IMR-90 (cell line): ENCODE results near the gene TTC39C. TPM values are rescaled to one million over a fixed set of nuclear protein-coding genes. Genes with fewer than 3 reads are reported as not detected.

Source experiments
- ATAC-seq: fragments of 200-7000 bp; cut with Tn5 transposase; 2 replicates; pipeline ENCODE4 v1.9.1; 2020; ENCODE audit warnings: low read depth, mild to moderate bottlenecking, moderate library complexity
- BruUV-seq: library from RNA; stranded (reverse); fragments of 400-500 nt; replicated peaks from 2 replicates; lab custom pipeline; 2021; lab: Mats Ljungman, UMichigan
- CTCF ChIA-PET: fragments of 300-600 bp; formaldehyde crosslinking; extraction: SDS; loops from one replicate; lab custom pipeline; 2021; ENCODE audit warnings: antibody characterized with exemption; lab: Yijun Ruan, JAX
- POLR2A ChIA-PET: fragments of 300-600 bp; sonication (Branson Sonifier 250); formaldehyde crosslinking; loops from one replicate; lab custom pipeline; 2022; ENCODE audit warnings: antibody characterized with exemption; ENCODE audit not compliant: unreplicated experiment; lab: Charles Lee
- DNase-seq: peaks from one replicate; pipeline ENCODE4 v3.0.0; 2013
- H2AFZ ChIP-seq: replicated peaks from 2 replicates; pipeline ENCODE3; 2013; ENCODE audit warnings: low read length, mild to moderate bottlenecking; ENCODE audit not compliant: poor library complexity
- H2AK5ac ChIP-seq: 2 replicates; pipeline ENCODE4 v1.6.1; 2013; ENCODE audit warnings: low read depth, low read length, inconsistent platforms
- H2AK9ac ChIP-seq: replicated peaks from 2 replicates; pipeline ENCODE3; 2013; ENCODE audit warnings: mild to moderate bottlenecking, low read depth, low read length, moderate library complexity; ENCODE audit not compliant: poor library complexity
- H2BK120ac ChIP-seq: 2 replicates; pipeline ENCODE4 v1.6.1; 2013; ENCODE audit warnings: low read depth, low read length, inconsistent platforms
- H2BK15ac ChIP-seq: 3 replicates; pipeline ENCODE4 v1.6.1; 2013; ENCODE audit warnings: low read depth, low read length, inconsistent platforms
- H2BK20ac ChIP-seq: 2 replicates; pipeline ENCODE4 v1.6.1; 2013; ENCODE audit warnings: low read depth, mild to moderate bottlenecking, inconsistent platforms, low read length, moderate library complexity
- H2BK5ac ChIP-seq: 2 replicates; pipeline ENCODE4 v1.6.1; 2013; ENCODE audit warnings: mild to moderate bottlenecking, low read depth, low read length, inconsistent platforms; ENCODE audit not compliant: poor library complexity, severe bottlenecking
- H3K14ac ChIP-seq: replicated peaks from 2 replicates; pipeline ENCODE4 v1.6.1; 2013; ENCODE audit warnings: low read depth, low read length, inconsistent platforms
- H3K18ac ChIP-seq: 2 replicates; pipeline ENCODE4 v1.6.1; 2013; ENCODE audit warnings: low read depth, low read length, control low read depth
- H3K23ac ChIP-seq: 2 replicates; pipeline ENCODE4 v1.6.1; 2013; ENCODE audit warnings: low read depth, low read length, inconsistent platforms
- H3K27ac ChIP-seq: 2 replicates; pipeline ENCODE4 v1.5.1; 2013; ENCODE audit warnings: mild to moderate bottlenecking, control low read depth, low read length; ENCODE audit not compliant: insufficient read depth
- H3K27me3 ChIP-seq: 2 replicates; pipeline ENCODE4 v1.6.1; 2013; ENCODE audit warnings: low read length; ENCODE audit not compliant: control insufficient read depth, insufficient read depth
- H3K36me3 ChIP-seq: 2 replicates; pipeline ENCODE4 v1.6.1; 2013; ENCODE audit warnings: low read length, mixed read lengths; ENCODE audit not compliant: control insufficient read depth, insufficient read depth
- H3K4ac ChIP-seq: 2 replicates; pipeline ENCODE4 v1.6.1; 2013; ENCODE audit warnings: low read depth, low read length, inconsistent platforms
- H3K4me1 ChIP-seq: 2 replicates; pipeline ENCODE4 v1.6.1; 2013; ENCODE audit warnings: low read length, mixed read lengths; ENCODE audit not compliant: control insufficient read depth, insufficient read depth
- H3K4me2 ChIP-seq: 2 replicates; pipeline ENCODE4 v1.6.1; 2013; ENCODE audit warnings: low read depth, mild to moderate bottlenecking, control low read depth, low read length, moderate library complexity
- H3K4me3 ChIP-seq: 2 replicates; pipeline ENCODE4 v1.5.1; 2013; ENCODE audit warnings: low read depth, mild to moderate bottlenecking, control low read depth, low read length, moderate library complexity; ENCODE audit not compliant: insufficient read depth
- H3K56ac ChIP-seq: 2 replicates; pipeline ENCODE4 v1.6.1; 2013; ENCODE audit warnings: low read length, inconsistent platforms; ENCODE audit not compliant: insufficient read depth; ENCODE audit errors: extremely low read depth
- H3K79me1 ChIP-seq, 2 experiments: 2 replicates each; pipeline ENCODE4 v1.6.1; 2013; ENCODE audit warnings: low read length in 2 of 2, inconsistent platforms in 1 of 2, low read depth in 1 of 2
- H3K9ac ChIP-seq: 2 replicates; pipeline ENCODE4 v1.6.1; 2013; ENCODE audit warnings: low read depth, low read length, control low read depth
- H3K9me1 ChIP-seq: 2 replicates; pipeline ENCODE4 v1.6.1; 2013; ENCODE audit warnings: low read length, inconsistent platforms; ENCODE audit not compliant: insufficient read depth
- H3K9me3 ChIP-seq: 2 replicates; pipeline ENCODE4 v1.6.1; 2013; ENCODE audit warnings: low read length; ENCODE audit not compliant: control insufficient read depth, insufficient read depth
- H4K20me1 ChIP-seq: 2 replicates; pipeline ENCODE4 v1.6.1; 2013; ENCODE audit warnings: low read length, inconsistent platforms; ENCODE audit not compliant: insufficient read depth
- H4K5ac ChIP-seq: 2 replicates; pipeline ENCODE4 v1.6.1; 2013; ENCODE audit warnings: mild to moderate bottlenecking, low read depth, low read length, control low read depth
- H4K8ac ChIP-seq, 2 experiments: 2 replicates each; pipeline ENCODE4 v1.6.1; 2013; ENCODE audit warnings: low read depth in 2 of 2, low read length in 2 of 2, control low read depth in 1 of 2, inconsistent platforms in 1 of 2
- H4K91ac ChIP-seq: 2 replicates; pipeline ENCODE4 v1.6.1; 2013; ENCODE audit warnings: low read depth, low read length, inconsistent platforms; ENCODE audit not compliant: insufficient read depth
- BHLHE40 ChIP-seq: fragments of 150-350 bp; IDR thresholded peaks from 2 replicates; pipeline ENCODE4 v1.6.1; 2016; ENCODE audit warnings: mild to moderate bottlenecking, low read depth, low read length
- CEBPB ChIP-seq: IDR thresholded peaks from 2 replicates; pipeline ENCODE4 v1.6.1; 2012; ENCODE audit warnings: low read depth, low read length, improper control_type of control experiment
- CHD1 ChIP-seq: IDR thresholded peaks from 2 replicates; pipeline ENCODE4 v1.6.1; 2012; ENCODE audit warnings: low read depth, low read length, improper control_type of control experiment
- FOS ChIP-seq: fragments of 150-350 bp; IDR thresholded peaks from 2 replicates; pipeline ENCODE4 v1.6.1; 2016; ENCODE audit warnings: low read depth, low read length
- MAFK ChIP-seq: IDR thresholded peaks from 2 replicates; pipeline ENCODE4 v1.6.1; 2012; ENCODE audit warnings: low read depth, low read length, improper control_type of control experiment
- MAZ ChIP-seq: IDR thresholded peaks from 2 replicates; pipeline ENCODE4 v1.6.1; 2012; ENCODE audit warnings: low read depth, mild to moderate bottlenecking, low read length, improper control_type of control experiment, moderate library complexity, borderline replicate concordance
- NFE2L2 ChIP-seq: fragments of 150-350 bp; IDR thresholded peaks from 2 replicates; pipeline ENCODE4 v1.6.1; 2016; ENCODE audit warnings: low read depth, mild to moderate bottlenecking, low read length
- POLR2A ChIP-seq: IDR thresholded peaks from 2 replicates; pipeline ENCODE4 v1.6.1; 2012; ENCODE audit warnings: mild to moderate bottlenecking, low read depth, low read length
- RAD21 ChIP-seq: IDR thresholded peaks from 2 replicates; pipeline ENCODE4 v1.6.1; 2012; ENCODE audit warnings: low read length, improper control_type of control experiment
- RCOR1 ChIP-seq: IDR thresholded peaks from 2 replicates; pipeline ENCODE4 v1.6.1; 2012; ENCODE audit warnings: mild to moderate bottlenecking, low read length, improper control_type of control experiment; ENCODE audit not compliant: insufficient replicate concordance
- RFX5 ChIP-seq: IDR thresholded peaks from 2 replicates; pipeline ENCODE4 v1.8.0; 2012; ENCODE audit warnings: low read depth, mild to moderate bottlenecking, low read length, moderate library complexity
- SMC3 ChIP-seq: fragments of 150-350 bp; IDR thresholded peaks from 2 replicates; pipeline ENCODE4 v1.6.1; 2016; ENCODE audit warnings: low read depth, mild to moderate bottlenecking, antibody characterized with exemption, low read length, moderate library complexity
- WGBS, 2 experiments: methylation state at CpG; one replicate each; pipeline versions ENCODE4 v1.1.5 to v1.1.7; 2013; ENCODE audit warnings: missing lambda C conversion rate in 2 of 2; ENCODE audit not compliant: insufficient read length in 1 of 2; ENCODE audit errors: extremely low coverage in 2 of 2; 5-methylcytosine and 5-hydroxymethylcytosine counted together
- dilution Hi-C: fragments of 300-500 bp; cut with HindIII; formaldehyde crosslinking; loops from one replicate; pipeline ENCODE4 v1.14.3; 2018; ENCODE audit warnings: low sequenced_read_pairs; ENCODE audit not compliant: unreplicated experiment
- in situ Hi-C: fragments of 300-500 bp; cut with MboI; formaldehyde crosslinking; loops from 3 replicates; pipeline ENCODE4 v1.14.3; 2019; ENCODE audit warnings: low sequenced_read_pairs, inconsistent platforms, mixed read lengths
- intact Hi-C: fragments of 100-400 bp; cut with micrococcal nuclease; formaldehyde crosslinking; loops from 2 replicates; pipeline ENCODE4 v1.10.0; 2022
- polyA plus RNA-seq, 3 experiments: library from polyadenylated mRNA; depleted of rRNA; stranded (reverse); fragments of >200 nt; gene quantifications; 2 replicates each; pipeline ENCODE4 v1.2.3, GENCODE V29; 2012; ENCODE audit warnings: low replicate concordance in 1 of 3
- total RNA-seq: library from RNA; depleted of rRNA; stranded (reverse); fragments of >200 nt; gene quantifications from 2 replicates; pipeline ENCODE4 v1.2.3, GENCODE V29; 2012
- TF ChIP-seq, protein P1 (sequence below): fragments of 150-350 bp; IDR thresholded peaks from 2 replicates; pipeline ENCODE4 v1.6.1; 2017; ENCODE audit warnings: mild to moderate bottlenecking, antibody characterized with exemption, low read length, low read depth
- TF ChIP-seq, protein P2 (sequence below): fragments of 150-350 bp; IDR thresholded peaks from 2 replicates; pipeline ENCODE4 v1.6.1; 2016; ENCODE audit warnings: low read depth, mild to moderate bottlenecking, low read length, moderate library complexity, borderline replicate concordance
- TF ChIP-seq, protein P3 (sequence below): conservative IDR thresholded peaks from 2 replicates; pipeline ENCODE4 v1.5.1; 2012; ENCODE audit warnings: mild to moderate bottlenecking, low read depth, low read length, improper control_type of control experiment

TTC39C gene
- total and polyA plus RNA-seq, 2 of the 4 experiments (the other 2 are of a cell fraction) = 8.0 to 20.8 TPM

DNA sequence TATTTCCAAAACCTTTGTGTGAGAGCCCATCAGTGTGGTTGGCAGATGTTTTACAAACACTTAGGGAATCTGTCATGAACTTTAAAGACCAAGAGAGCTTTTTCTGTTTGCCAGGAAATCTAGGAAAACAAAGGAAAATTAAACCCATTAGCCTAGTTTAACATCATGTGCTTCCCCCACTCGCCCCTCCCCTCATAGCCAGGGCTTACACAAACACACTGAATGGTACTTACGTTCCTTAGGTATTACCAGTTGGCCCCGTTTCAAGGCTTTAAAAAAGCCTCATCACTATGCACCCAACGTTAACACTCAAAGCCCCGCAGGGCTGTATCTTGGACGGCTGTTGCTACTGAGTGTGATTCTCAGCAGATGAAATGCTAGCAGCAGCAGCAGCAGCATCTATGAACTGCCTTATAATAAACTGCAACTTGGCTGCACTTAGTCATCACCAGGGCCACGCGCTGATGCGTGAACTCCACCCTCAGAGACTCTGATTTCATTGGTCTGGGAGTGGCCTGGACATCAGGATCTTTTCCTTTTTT, 20.1 kb upstream of the TTC39C start:
- Histone ChIP-seq H3K4ac (no peak overlapping the region), H3K56ac (no peak overlapping the region), H3K9ac (no peak overlapping the region), H3K4me1 (peaks cover 10% of the 10 kb centered on the region), H2AK9ac (no peak overlapping the region), H3K18ac (peak overlapping the region; percentile 25; the same call in 1 of the 2 replicates), H3K4me2 (peak overlapping the region; percentile 20), H2AK5ac (no peak overlapping the region), H3K27ac (peak overlapping the region; percentile 10; the same call in 1 of the 2 replicates), H3K9me1 (no peaks in the 10 kb centered on the region), H4K5ac (no peak overlapping the region), H2BK5ac (peak overlapping the region; percentile 76), H2AFZ (peak overlapping the region; percentile 73), H3K79me1 (no peaks in the 10 kb centered on the region), H4K20me1 (no peaks in the 10 kb centered on the region), H3K9me3 (no peaks in the 10 kb centered on the region), H3K27me3 (no peaks in the 10 kb centered on the region), H3K36me3 (no peaks in the 10 kb centered on the region), H2BK20ac (peak overlapping the region; percentile 44), H4K91ac (no peak overlapping the region), H4K8ac (peak overlapping the region in 1 of 2 experiments; percentile 68; a peak in 2 of 4 replicates), H3K14ac (peak overlapping the region; percentile 57; the same call in 1 of the 2 replicates), H3K23ac (no peak overlapping the region), H3K4me3 (no peak overlapping the region; the same call in 1 of the 2 replicates), H2BK15ac (no peak overlapping the region; the same call in 2 of the 3 replicates), H2BK120ac (peak overlapping the region; percentile 68)
- 0% methylated on average over 1 of the region's 9 CpGs; no CpG with 5 or more reads in 1 of the 2 experiments for WGBS, 2 experiments
- dilution Hi-C loops = no loop called here
- peak; percentile 96 for DNase-seq
- CTCF ChIA-PET = no interaction called here
- no TSS peak for BruUV-seq
- peak; percentile 95 for ATAC-seq
- POLR2A ChIA-PET = no interaction called here
- intact Hi-C loops = loop anchor here (1.0 to 5.0 kb wide), 2 partner anchors 50 to 67 kb away; no protein-coding TSS in a partner anchor
- in situ Hi-C loops = no loop called here
- no peak for TF ChIP-seq CHD1
- TF ChIP-seq RAD21 = no peak
- TF ChIP-seq, protein P1, sequence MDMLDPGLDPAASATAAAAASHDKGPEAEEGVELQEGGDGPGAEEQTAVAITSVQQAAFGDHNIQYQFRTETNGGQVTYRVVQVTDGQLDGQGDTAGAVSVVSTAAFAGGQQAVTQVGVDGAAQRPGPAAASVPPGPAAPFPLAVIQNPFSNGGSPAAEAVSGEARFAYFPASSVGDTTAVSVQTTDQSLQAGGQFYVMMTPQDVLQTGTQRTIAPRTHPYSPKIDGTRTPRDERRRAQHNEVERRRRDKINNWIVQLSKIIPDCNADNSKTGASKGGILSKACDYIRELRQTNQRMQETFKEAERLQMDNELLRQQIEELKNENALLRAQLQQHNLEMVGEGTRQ = peak; percentile 18; the same call in 1 of the 2 replicates
- TF ChIP-seq FOS = peak; percentile 47; the same call in 1 of the 2 replicates
- TF ChIP-seq, protein P2, sequence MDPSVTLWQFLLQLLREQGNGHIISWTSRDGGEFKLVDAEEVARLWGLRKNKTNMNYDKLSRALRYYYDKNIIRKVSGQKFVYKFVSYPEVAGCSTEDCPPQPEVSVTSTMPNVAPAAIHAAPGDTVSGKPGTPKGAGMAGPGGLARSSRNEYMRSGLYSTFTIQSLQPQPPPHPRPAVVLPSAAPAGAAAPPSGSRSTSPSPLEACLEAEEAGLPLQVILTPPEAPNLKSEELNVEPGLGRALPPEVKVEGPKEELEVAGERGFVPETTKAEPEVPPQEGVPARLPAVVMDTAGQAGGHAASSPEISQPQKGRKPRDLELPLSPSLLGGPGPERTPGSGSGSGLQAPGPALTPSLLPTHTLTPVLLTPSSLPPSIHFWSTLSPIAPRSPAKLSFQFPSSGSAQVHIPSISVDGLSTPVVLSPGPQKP = no peak
- TF ChIP-seq POLR2A = no peak
- TF ChIP-seq NFE2L2 = peak; percentile 49; the same call in 1 of the 2 replicates
- no peak; the same call in 1 of the 2 replicates for TF ChIP-seq MAFK
- peak; percentile 3; the same call in 1 of the 2 replicates for TF ChIP-seq CEBPB
- TF ChIP-seq, protein P3, sequence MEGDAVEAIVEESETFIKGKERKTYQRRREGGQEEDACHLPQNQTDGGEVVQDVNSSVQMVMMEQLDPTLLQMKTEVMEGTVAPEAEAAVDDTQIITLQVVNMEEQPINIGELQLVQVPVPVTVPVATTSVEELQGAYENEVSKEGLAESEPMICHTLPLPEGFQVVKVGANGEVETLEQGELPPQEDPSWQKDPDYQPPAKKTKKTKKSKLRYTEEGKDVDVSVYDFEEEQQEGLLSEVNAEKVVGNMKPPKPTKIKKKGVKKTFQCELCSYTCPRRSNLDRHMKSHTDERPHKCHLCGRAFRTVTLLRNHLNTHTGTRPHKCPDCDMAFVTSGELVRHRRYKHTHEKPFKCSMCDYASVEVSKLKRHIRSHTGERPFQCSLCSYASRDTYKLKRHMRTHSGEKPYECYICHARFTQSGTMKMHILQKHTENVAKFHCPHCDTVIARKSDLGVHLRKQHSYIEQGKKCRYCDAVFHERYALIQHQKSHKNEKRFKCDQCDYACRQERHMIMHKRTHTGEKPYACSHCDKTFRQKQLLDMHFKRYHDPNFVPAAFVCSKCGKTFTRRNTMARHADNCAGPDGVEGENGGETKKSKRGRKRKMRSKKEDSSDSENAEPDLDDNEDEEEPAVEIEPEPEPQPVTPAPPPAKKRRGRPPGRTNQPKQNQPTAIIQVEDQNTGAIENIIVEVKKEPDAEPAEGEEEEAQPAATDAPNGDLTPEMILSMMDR = no peak
- TF ChIP-seq SMC3 = no peak; the same call in 1 of the 2 replicates
- TF ChIP-seq RFX5 = no peak
- no peak for TF ChIP-seq BHLHE40
- TF ChIP-seq MAZ = no peak
- TF ChIP-seq RCOR1 = no peak
